A549 (cell line): ENCODE measurements around the gene ANXA10.

Experiments
- BHLHE40 ChIP-seq: IDR thresholded peaks from 2 replicates; pipeline ENCODE4 v1.6.1; 2012; ENCODE audit warnings: low read depth, low read length, inconsistent platforms
- CBX8 ChIP-seq: fragments of 200-600 bp; sonication (generic); IDR thresholded peaks from 2 replicates; pipeline ENCODE4 v1.6.1; 2016
- CHD2 ChIP-seq: fragments of 150-350 bp; IDR thresholded peaks from 2 replicates; pipeline ENCODE4 v1.6.1; 2014; ENCODE audit warnings: low read length; ENCODE audit not compliant: partially characterized antibody
- CTCF ChIP-seq: fragments of >200 bp; sonication (Bioruptor Twin); formaldehyde crosslinking; IDR thresholded peaks from 3 replicates; pipeline ENCODE4 v1.5.1; 2016
- EP300 ChIP-seq, 2 experiments: fragments of >200 bp; sonication (Bioruptor Twin); formaldehyde crosslinking; IDR thresholded peaks; 2 replicates in 1 of 2; 3 replicates in 1 of 2; pipeline ENCODE4 v1.6.1; 2016 to 2017
- ESRRA ChIP-seq: fragments of 150-350 bp; IDR thresholded peaks from 2 replicates; pipeline ENCODE4 v1.6.1; 2014; ENCODE audit warnings: mild to moderate bottlenecking, low read length, borderline replicate concordance
- JUN ChIP-seq, 2 experiments: fragments of >200 bp; sonication (Bioruptor Twin); formaldehyde crosslinking; IDR thresholded peaks; 2 replicates in 1 of 2; 3 replicates in 1 of 2; pipeline ENCODE4 v1.6.1; 2016 to 2017
- KDM5A ChIP-seq: fragments of 200-600 bp; sonication (generic); IDR thresholded peaks from 2 replicates; pipeline ENCODE4 v1.6.1; 2016; ENCODE audit warnings: antibody characterized with exemption, mild to moderate bottlenecking
- MYC ChIP-seq: IDR thresholded peaks from 2 replicates; pipeline ENCODE4 v1.6.1; 2012; ENCODE audit warnings: mild to moderate bottlenecking, inconsistent platforms, low read length, improper control_type of control experiment, borderline replicate concordance
- NFE2L2 ChIP-seq: fragments of 150-350 bp; conservative IDR thresholded peaks from 2 replicates; pipeline ENCODE4 v1.6.1; 2014; ENCODE audit warnings: low read length
- RAD21 ChIP-seq, 2 experiments: fragments of >200 bp in 1 of 2; sonication (Bioruptor Twin) in 1 of 2; formaldehyde crosslinking in 1 of 2; IDR thresholded peaks in 1 of 2; conservative IDR thresholded peaks in 1 of 2; 2 replicates in 1 of 2; 3 replicates in 1 of 2; pipeline ENCODE4 v1.6.1; 2012 to 2018; ENCODE audit warnings: inconsistent platforms in 1 of 2
- RARB ChIP-seq: fragments of 250-450 bp; sonication (Bioruptor Pico); IDR thresholded peaks from 2 replicates; pipeline ENCODE4 v1.8.0; 2021; ENCODE audit warnings: mild to moderate bottlenecking, moderate library complexity
- ZC3H11A ChIP-seq: fragments of 450-650 bp; IDR thresholded peaks from 2 replicates; pipeline ENCODE4 v1.6.1; 2014; ENCODE audit warnings: antibody characterized with exemption, mild to moderate bottlenecking

DNA sequence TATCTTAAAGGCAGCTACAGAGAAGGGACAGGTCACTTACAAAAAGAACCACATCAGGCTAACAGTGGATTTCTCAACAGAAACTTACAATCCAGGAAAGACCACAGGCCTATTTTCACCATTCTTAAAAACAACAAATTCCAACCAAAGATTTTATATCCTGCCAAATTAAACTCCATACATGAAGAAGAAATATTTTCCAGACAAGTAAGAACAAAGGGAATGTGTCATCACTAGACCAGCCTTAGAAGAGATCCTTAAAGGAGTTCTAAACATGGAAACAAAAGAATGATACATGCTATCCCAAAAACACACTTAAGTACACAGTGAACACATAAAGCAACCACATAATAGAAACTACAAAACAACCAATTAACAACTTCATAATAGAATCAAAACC is 105.6 kb downstream of the ANXA10 start:
- TF ChIP-seq MYC (no peak), CTCF (no peak), EP300 (IDR thresholded peaks at IDR 0.05) (no peak), CBX8 (no peak), ZC3H11A (no peak), CHD2 (no peak), BHLHE40 (no peak), ESRRA (no peak), KDM5A (no peak), RARB (no peak), NFE2L2 (no peak), RAD21 (conservative IDR thresholded peaks at IDR 0.05 in 1 of 2, IDR thresholded peaks at IDR 0.05 in 1 of 2) (no peak), JUN (IDR thresholded peaks at IDR 0.05) (no peak)
